Stimulated activated CD4-positive, alpha-beta T cell treated with anti-CD3 and anti-CD28 coated beads, Interleukin-15, amount 100 ng/mL, for 48 hours (primary cell): ENCODE data around the gene ALOX5AP.

Experiments used
- DNase-seq, 2 donors: peaks; one replicate each; pipeline ENCODE4 v3.0.0-alpha.2; 2020; ENCODE audit warnings: low read depth in 2 of 2

The ALOX5AP gene

GRCh38 chr13:30796631-30797601, 61.6 kb downstream of the ALOX5AP start:
- DNase-seq: peak; percentile 17 to 31

GRCh38 chr13:30797847-30798535, 62.6 kb downstream of the ALOX5AP start:
- DNase-seq: no peak

- DNase-seq: no peak
These were observed 63.5 kb downstream of the ALOX5AP start for GRCh38 chr13:30798776-30799355.

GRCh38 chr13:30799356-30799824, 64.0 kb downstream of the ALOX5AP start:
- DNase-seq: no peak

GRCh38 chr13:30800107-30800506, 64.8 kb downstream of the ALOX5AP start:
- no peak for DNase-seq

- DNase-seq: no peak
These were observed 67.2 kb downstream of the ALOX5AP start for GRCh38 chr13:30802501-30802900.

- DNase-seq: peak; percentile 71 to 79
These were observed 67.7 kb downstream of the ALOX5AP start for GRCh38 chr13:30802953-30803478.

GRCh38 chr13:30803749-30804148, 68.4 kb downstream of the ALOX5AP start:
- no peak for DNase-seq

GRCh38 chr13:30804474-30804873, 69.1 kb downstream of the ALOX5AP start:
- DNase-seq: no peak

GRCh38 chr13:30805132-30805537, 69.8 kb downstream of the ALOX5AP start:
- no peak for DNase-seq

GRCh38 chr13:30805603-30806011, 70.3 kb downstream of the ALOX5AP start:
- DNase-seq: no peak

GRCh38 chr13:30806784-30807183, 71.4 kb downstream of the ALOX5AP start:
- DNase-seq: no peak

- no peak for DNase-seq
These were observed 72.0 kb downstream of the ALOX5AP start for GRCh38 chr13:30807392-30807791.

GRCh38 chr13:30808600-30808999, 73.3 kb downstream of the ALOX5AP start:
- no peak for DNase-seq

GRCh38 chr13:30809787-30810186, 74.4 kb downstream of the ALOX5AP start:
- no peak for DNase-seq

- no peak for DNase-seq
These were observed 74.9 kb downstream of the ALOX5AP start for GRCh38 chr13:30810261-30810701.

GRCh38 chr13:30810801-30811200, 75.5 kb downstream of the ALOX5AP start:
- DNase-seq: no peak
